H54 (cell line): ENCODE results near the gene PKP1.

ENCODE experiments used
- DNase-seq: peaks from one replicate; pipeline ENCODE4 v3.0.0; 2011; ENCODE audit warnings: low spot score, mixed read lengths; ENCODE audit not compliant: insufficient read length
- FAIRE-seq: peaks from 3 replicates; lab custom pipeline; 2011; peaks lifted over from hg19 to GRCh38; lab: Jason Lieb, UNC
- POLR2A ChIP-seq: IDR thresholded peaks from 2 replicates; pipeline ENCODE4 v1.6.1; 2011; ENCODE audit warnings: low read depth, mild to moderate bottlenecking, low read length

Gene PKP1

DNA sequence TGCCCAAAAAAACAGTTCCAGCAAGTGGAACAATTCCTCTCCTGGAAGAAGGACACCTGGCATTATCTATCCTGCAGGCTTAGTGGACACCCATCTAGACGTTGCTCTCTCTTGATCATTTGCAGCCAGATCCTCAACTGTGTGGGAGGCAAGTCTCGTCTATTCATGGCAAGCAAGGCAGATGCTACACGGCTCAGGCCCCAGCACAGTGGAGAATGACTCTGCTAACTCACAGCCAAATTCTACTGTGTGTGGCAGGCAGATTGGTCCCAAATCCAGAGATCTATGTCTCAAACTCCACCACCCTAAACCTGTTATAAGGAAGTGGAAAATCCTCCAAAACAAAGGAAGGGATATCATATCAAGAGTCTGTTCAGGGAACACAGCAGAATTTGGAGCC lies 87.2 kb downstream of the PKP1 start:
- DNase-seq (no peak), FAIRE-seq (no peak)
- TF ChIP-seq POLR2A: no peak

GRCh38 chr1:201371276-201371675 lies 88.0 kb downstream of the PKP1 start:
- TF ChIP-seq POLR2A: no peak
- DNase-seq: no peak
- FAIRE-seq: no peak

GRCh38 chr1:201371792-201372191 lies 88.5 kb downstream of the PKP1 start:
- FAIRE-seq: no peak
- no peak for TF ChIP-seq POLR2A
- DNase-seq: no peak

DNA sequence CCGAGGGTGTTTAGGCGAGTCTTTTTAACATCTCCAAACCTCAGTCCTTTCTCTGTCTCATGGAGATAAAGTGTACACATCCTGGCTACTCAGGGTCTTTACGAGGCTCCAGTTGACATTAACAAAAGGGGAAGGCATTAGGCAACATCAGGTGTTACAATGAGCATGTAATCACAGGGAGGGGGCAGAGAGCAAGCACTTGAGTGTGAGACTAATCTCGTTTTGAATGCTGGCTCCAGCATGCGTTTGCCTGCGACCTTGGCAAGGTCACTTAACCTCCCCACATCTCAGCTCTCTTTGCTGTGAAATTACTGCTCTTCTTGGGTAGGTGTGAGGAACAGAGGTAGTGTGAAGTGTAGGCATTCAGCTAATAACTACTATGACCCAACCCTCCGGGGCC lies 91.1 kb downstream of the PKP1 start:
- FAIRE-seq (no peak), DNase-seq (no peak)
- no peak for TF ChIP-seq POLR2A

DNA sequence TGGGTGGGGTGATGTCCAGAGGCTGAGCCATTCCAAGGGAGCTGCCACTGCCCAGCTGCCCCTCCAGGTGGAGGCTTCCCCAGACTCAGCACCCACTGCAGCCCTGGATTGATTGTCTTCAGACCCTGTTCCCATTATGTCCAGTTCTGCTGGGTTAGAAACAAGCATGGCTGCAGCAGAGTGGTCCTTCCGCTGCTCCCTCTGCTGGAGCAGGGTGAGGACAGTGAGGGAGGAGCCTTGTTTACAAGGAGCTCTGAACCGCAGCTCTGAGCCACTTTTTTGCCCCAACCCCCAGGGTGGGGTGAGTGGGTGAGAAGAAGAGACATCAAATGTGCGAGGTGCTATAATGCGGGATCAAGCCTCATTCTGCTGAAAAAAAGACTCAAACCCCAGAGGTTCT lies 91.9 kb downstream of the PKP1 start:
- FAIRE-seq: no peak
- no peak for TF ChIP-seq POLR2A
- no peak for DNase-seq

DNA sequence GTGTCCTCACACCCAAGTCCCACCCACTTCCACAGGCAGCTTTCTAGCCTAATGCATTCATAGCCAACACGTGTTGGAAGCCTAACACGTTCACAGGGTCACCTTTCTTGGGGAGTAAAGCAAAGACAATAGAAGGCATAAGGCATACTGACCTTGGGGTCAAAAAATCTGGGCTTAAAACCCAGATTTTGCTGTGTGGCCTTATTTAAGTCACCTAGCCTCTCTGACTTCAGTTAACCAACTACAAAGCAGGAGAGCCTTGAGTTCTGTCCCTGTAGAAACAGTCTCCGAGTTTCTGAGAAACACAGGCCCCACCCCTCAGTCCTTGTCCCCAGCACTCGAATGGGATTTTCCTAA lies 92.8 kb downstream of the PKP1 start:
- FAIRE-seq (no peak), DNase-seq (no peak)
- no peak for TF ChIP-seq POLR2A

GRCh38 chr1:201376464-201377374 lies 93.4 kb downstream of the PKP1 start:
- DNase-seq (peak; percentile 75), FAIRE-seq (no peak)
- TF ChIP-seq POLR2A: no peak

DNA sequence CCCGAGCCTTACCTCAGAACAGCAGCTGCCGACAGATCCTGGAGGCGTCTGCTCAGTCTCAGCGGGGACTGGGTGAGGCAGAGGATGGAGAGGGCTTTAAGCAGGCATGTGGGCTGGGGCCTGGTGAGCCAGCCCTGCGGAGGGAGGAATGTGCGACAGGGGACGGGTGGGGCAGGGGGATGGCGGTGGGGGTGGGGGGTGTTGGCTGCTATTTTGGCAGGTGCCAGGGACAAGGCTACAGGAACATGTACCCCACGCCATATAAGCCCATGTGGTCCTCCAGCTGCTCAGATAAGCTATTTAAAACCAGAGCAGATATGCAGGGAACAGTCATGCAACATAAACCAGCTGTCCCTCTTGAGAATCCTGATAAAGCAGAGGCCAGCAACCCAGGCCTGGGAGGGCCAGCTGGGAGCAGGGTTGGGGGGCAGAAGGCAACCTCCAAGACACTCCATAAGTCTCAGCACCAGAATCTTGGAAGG lies 94.3 kb downstream of the PKP1 start, which contains the start of gene TNNT2:
TSS of gene TNNT2 (minus strand) at position 70 of the 482 bp plus-strand sequence. CDS start 4,426 bp downstream, outside the sequence.
- DNase-seq (no peak), FAIRE-seq (no peak)
- no peak for TF ChIP-seq POLR2A

- TF ChIP-seq POLR2A: no peak
- DNase-seq: no peak
- FAIRE-seq: no peak
These were observed 95.5 kb downstream of the PKP1 start for GRCh38 chr1:201378804-201379203.

- no peak for DNase-seq
- FAIRE-seq: no peak
- TF ChIP-seq POLR2A: no peak
These were observed 96.5 kb downstream of the PKP1 start for GRCh38 chr1:201379733-201380242.

DNA sequence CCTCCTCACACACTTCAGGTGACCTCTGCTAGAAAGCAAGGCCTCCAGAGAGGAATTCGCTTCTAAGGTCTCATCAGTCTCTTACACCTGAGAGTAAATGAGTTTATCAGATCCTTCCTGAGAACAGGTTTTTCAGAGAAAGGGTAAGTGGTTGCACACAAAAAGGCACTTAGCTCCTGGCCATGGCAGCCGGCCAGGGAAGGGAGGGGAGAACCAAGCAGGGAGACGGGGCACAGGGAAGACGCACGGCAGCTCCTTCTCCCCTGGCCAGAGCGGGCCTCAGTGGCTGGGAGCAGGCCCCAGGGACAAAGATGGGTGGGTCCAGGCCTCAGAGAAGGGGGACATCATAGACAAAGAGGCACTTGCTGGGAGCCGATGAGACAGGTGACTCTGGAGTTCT lies 97.8 kb downstream of the PKP1 start:
- DNase-seq (no peak), FAIRE-seq (no peak)
- no peak for TF ChIP-seq POLR2A
